ENCODE data around the gene C1QC.
"Not testable (repeated sequence)": the region's sequence is repeated elsewhere in the genome, so short reads cannot be mapped to it uniquely, and the experiment has no call there.

C1QC gene

GRCh38 chr1:22651941-22652856 lies 8.8 kb downstream of the C1QC start:
- no peak for DNase-seq (ENCODE audit: low read depth)

GRCh38 chr1:22652881-22653316 lies 9.5 kb downstream of the C1QC start, which contains the start of gene C1QB:
C1QB (plus strand) TSS chr1:22653236; CDS start chr1:22659463, 6,227 bp downstream.
- no peak for DNase-seq (ENCODE audit: low read depth)

- no peak for DNase-seq (ENCODE audit: low read depth)
These were observed 11.3 kb downstream of the C1QC start for GRCh38 chr1:22654692-22655091.

- no peak for DNase-seq (ENCODE audit: low read depth)
These were observed 15.1 kb downstream of the C1QC start for GRCh38 chr1:22658385-22659163.

GRCh38 chr1:22660716-22661241 lies 17.3 kb downstream of the C1QC start:
- no peak for DNase-seq (ENCODE audit: low read depth)

- no peak for DNase-seq (ENCODE audit: low read depth)
These were observed 18.4 kb downstream of the C1QC start for GRCh38 chr1:22661880-22662279.

- no peak for DNase-seq (ENCODE audit: low read depth)
These were observed 18.9 kb downstream of the C1QC start for GRCh38 chr1:22662318-22662717.

- DNase-seq (ENCODE audit: low read depth), result no peak
These were observed 19.6 kb downstream of the C1QC start for GRCh38 chr1:22662986-22663408.

GRCh38 chr1:22665752-22666151 lies 22.3 kb downstream of the C1QC start:
- peak; percentile 3 for DNase-seq (ENCODE audit: low read depth)

- DNase-seq (ENCODE audit: low read depth), result no peak
These were observed 23.0 kb downstream of the C1QC start for GRCh38 chr1:22666412-22666811.

GRCh38 chr1:22668840-22669239 lies 25.4 kb downstream of the C1QC start:
- not testable (repeated sequence) for DNase-seq (ENCODE audit: low read depth)

GRCh38 chr1:22670352-22670975 lies 27.0 kb downstream of the C1QC start:
- DNase-seq (ENCODE audit: low read depth), result no peak

GRCh38 chr1:22671999-22672398 lies 28.6 kb downstream of the C1QC start:
- no peak for DNase-seq (ENCODE audit: low read depth)

GRCh38 chr1:22673486-22674409 lies 30.3 kb downstream of the C1QC start:
- peak; percentile 24 for DNase-seq (ENCODE audit: low read depth)

GRCh38 chr1:22674410-22674749 lies 30.9 kb downstream of the C1QC start:
- no peak for DNase-seq (ENCODE audit: low read depth)

GRCh38 chr1:22676151-22676550 lies 32.7 kb downstream of the C1QC start:
- DNase-seq (ENCODE audit: low read depth), result not testable (repeated sequence)

GRCh38 chr1:22676916-22677583 lies 33.6 kb downstream of the C1QC start:
- no peak for DNase-seq (ENCODE audit: low read depth)

- DNase-seq (ENCODE audit: low read depth), result no peak
These were observed 34.8 kb downstream of the C1QC start for GRCh38 chr1:22677931-22678896.

- no peak for DNase-seq (ENCODE audit: low read depth)
These were observed 37.3 kb downstream of the C1QC start for GRCh38 chr1:22680726-22681125.

Data from GM04504 (cell line).